EH (cell line): ENCODE measurements around the gene SELENOK.

ENCODE experiments used
- DNase-seq: peaks from one replicate; pipeline ENCODE4 v3.0.0-alpha.2; 2015; ENCODE audit warnings: low read depth

The SELENOK gene

GRCh38 chr3:53842436-53843194 is 49.0 kb downstream of the SELENOK start:
- DNase-seq: peak; percentile 6

- DNase-seq: no peak
These were observed 50.4 kb downstream of the SELENOK start for GRCh38 chr3:53841296-53841695.

GRCh38 chr3:53837331-53837730 is 54.3 kb downstream of the SELENOK start:
- DNase-seq: no peak

GRCh38 chr3:53836084-53836872 is 55.4 kb downstream of the SELENOK start:
- DNase-seq: no peak

GRCh38 chr3:53835257-53835656 is 56.4 kb downstream of the SELENOK start:
- DNase-seq: no peak

GRCh38 chr3:53834429-53835095 is 57.1 kb downstream of the SELENOK start:
- DNase-seq: no peak
